Stimulated activated naive CD4-positive, alpha-beta T cell (primary cell): ENCODE measurements around the gene HIGD1A.

ENCODE experiments used
- DNase-seq, 6 experiments: peaks; one replicate each; lab custom pipeline; 2025; lab: John Stamatoyannopoulos, UW

Gene HIGD1A

DNA sequence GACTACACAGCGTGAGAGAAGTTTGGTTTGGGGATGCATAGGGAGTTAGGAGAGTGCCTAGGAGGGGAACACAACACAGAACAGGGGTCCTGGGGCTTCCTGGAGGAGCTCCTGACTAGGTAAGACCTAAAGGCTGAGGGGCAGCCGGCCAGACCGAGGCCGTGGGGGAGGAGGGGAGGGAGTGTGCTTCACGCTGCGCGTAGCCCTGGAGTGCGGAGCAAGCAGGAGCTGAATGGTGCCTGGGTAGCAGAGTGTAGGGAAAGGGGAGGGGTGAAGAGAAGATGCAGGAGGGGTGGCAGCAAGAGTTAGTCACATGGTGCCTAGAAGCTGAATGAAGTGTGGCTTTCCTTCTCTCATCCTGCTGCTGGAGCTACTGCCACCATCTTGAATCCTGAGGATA lies 69.3 kb downstream of the HIGD1A start:
- DNase-seq: no peak

GRCh38 chr3:42734263-42734860 lies 69.9 kb downstream of the HIGD1A start:
- DNase-seq: no peak

DNA sequence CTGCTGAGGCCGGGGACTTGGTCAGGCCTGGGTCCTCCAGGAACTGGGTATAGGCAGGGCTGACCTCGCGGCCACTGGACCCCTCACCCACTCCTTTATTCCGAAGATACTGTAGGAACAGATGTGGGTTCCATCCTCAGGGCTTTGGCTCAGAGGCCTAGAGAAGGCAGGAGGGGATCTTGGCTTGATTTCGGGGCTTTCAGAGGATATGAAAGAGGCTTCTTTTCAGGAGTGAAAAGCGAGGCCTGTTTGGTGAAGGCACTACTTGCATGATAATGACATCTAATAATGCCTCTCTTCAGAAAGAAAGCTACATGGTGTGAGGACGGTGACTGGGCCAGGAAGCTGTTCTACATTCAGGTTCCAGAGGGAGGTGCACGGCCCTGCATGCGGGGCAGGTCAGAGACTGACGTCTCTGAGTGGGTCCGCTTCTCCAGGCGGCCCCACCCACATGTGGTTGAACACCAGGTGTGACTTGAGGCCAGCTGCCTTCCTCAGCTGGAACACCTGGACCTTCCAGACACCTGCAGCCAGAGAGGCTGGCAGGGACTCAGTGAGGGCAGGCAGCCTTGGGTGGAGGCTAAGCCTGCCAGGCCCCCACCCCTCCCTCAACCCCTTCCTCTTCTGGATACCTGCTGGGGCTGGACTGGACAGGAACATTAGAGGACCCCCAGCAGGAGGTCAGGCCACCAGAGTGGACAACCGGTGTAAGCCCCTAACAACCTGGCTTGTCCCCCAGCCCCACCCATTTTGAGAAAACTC lies 70.6 kb downstream of the HIGD1A start:
- no peak for DNase-seq
